NCI-H1105 (cell line): Measurements from ENCODE around the gene AKT1.
"Not testable (repeated sequence)": the region's sequence is repeated elsewhere in the genome, so short reads cannot be mapped to it uniquely, and the experiment has no call there.

Source experiments
- DNase-seq: peaks from one replicate; lab custom pipeline; 2025; lab: John Stamatoyannopoulos, UW

The AKT1 gene

DNA sequence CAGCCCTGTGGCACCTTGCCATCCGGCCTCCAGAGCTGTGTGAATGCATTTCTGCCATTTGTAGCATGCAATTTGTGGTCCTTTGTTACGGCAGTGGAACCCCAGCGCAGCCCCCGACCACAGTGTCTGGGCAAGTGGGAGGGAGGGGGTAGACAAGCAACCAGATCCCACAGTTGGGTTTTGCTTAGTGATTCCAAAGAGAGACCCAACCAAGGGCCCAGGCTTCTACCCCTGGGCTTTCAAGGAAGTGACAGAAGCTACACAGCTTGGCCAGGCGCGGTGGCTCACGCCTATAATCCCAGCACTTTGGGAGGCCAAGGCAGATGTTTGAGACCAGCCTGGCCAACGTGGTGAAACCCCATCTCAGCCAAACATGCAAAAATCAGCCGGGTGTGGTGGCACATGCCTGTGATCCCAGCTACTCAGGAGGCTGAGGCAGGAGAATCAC lies 23.2 kb upstream of the AKT1 start:
- DNase-seq = no peak

DNA sequence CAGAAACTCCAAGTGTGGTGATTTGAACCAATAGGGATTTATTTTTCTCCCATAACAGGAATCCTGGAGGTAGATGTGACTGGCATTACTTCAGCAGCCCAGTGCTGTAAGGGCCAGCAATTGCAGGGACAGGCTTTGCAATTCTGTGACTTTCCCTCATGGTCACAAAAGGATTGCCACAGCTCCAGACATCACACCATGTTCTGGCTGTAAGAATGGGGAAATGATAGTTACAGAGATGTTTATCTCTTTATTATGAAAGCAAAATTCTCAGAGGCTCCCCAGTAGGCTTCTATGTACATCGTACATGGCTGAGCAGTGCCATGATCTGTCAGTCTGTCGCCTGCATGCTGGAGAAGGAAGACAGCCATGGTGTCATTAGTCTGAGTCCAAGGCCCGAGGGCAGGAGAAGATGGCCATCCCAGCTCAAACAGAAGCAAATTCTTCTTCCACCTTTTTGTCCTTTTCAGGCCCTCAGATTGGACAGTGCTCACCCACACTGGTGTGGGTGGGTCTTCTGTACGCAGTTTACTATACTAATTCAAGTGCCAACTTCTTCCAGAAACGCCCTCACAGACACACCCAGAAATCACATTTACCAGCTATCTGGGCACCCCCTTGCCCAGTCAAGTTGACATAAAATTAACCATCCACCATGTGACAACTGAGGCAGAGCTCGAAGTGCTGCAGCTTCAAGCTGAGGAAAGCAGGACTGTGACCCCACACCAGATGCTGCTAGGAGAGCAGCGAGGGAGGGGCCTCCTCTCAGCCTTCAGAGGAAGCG lies 22.6 kb upstream of the AKT1 start:
- DNase-seq = no peak

DNA sequence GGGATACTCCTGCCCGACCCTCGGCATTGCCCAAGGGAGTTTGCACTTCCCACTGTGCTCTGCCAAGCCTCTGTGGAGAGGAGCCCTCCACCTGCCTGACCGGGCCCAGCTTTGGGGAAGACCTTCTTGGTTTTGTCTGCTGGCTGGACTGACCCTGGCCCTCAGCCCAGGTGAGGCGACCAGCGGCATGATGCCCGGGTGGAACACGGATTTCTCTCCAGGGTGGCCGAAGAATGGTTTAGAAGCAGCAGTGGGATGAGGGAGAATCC lies 21.0 kb upstream of the AKT1 start:
- no peak for DNase-seq

DNA sequence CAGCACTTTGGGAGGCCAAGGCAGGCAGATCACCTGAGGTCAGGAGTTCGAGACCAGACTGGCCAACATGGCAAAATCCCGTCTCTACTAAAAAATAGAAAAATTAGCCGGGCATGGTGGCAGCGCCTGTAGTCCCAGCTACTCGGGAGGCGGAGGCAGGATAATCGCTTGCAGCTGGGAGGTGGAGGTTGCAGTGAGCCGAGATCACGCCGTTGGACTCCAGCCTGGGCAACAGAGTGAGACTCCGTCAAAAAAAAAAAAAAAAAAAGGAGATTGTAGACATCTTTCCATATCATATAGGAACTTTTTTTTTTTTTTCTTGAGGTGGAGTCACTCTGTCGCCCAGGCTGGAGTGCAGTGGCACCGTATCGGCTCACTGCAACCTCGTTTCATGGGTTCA lies 19.2 kb upstream of the AKT1 start:
- DNase-seq = not testable (repeated sequence)

DNA sequence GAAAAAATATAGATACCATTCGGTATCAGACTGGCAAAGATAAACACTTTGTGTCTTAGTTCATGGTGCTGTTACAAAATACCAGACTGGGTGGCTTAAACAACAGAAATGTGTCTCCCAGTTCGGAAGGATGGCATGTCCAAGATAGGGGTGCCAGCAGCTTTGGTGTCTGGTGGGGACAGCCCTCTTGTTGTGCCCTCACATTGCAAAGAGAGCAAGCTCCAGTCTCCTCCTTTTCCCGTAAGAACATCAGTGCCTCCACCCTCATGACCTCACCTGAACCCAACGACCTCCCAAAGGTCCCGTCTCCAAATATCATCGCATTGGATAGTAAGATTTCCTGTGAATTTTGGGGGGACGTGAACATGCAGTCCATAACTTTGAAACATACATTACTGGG lies 17.7 kb upstream of the AKT1 start:
- no peak for DNase-seq

DNA sequence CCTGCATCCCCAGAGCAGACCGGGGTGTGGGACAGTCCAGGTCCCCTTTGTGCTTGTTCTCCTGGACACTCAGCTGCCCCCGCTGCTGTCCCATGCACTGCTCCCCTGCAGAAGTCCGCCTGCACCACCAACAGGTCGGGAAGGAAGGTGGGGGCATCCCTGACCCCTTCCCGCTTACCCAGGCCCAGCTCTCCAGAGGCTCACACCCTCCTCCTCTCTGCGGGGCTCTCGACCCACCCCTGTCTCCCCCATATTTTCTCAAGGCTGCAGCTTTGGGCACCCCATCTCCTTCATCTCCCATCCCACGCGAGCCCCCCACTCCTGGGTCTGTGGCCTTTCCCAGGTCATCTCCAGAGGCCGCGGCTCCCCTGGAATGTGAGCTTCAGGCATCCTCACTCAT lies 14.8 kb upstream of the AKT1 start:
- no peak for DNase-seq

DNA sequence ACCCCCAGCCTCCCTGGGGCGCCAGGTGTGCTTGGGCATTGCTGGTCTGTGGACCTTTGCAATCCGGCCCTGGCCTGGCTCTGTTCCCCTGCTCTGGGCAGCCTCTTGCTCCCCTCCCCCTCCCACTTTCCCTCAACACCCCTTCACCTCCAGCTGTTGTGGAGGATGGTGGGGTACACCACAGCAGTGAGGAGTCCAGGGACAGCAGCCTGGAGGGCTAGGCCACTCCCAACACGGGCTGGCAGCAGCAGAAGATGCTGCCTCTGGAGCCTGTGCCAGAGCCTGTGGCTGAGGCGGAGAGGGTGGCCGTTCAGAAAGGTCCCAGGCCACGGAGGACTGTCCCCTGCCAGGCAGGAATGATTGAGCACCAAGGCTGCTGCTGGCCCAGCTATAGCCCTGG lies 12.9 kb upstream of the AKT1 start:
- no peak for DNase-seq

DNA sequence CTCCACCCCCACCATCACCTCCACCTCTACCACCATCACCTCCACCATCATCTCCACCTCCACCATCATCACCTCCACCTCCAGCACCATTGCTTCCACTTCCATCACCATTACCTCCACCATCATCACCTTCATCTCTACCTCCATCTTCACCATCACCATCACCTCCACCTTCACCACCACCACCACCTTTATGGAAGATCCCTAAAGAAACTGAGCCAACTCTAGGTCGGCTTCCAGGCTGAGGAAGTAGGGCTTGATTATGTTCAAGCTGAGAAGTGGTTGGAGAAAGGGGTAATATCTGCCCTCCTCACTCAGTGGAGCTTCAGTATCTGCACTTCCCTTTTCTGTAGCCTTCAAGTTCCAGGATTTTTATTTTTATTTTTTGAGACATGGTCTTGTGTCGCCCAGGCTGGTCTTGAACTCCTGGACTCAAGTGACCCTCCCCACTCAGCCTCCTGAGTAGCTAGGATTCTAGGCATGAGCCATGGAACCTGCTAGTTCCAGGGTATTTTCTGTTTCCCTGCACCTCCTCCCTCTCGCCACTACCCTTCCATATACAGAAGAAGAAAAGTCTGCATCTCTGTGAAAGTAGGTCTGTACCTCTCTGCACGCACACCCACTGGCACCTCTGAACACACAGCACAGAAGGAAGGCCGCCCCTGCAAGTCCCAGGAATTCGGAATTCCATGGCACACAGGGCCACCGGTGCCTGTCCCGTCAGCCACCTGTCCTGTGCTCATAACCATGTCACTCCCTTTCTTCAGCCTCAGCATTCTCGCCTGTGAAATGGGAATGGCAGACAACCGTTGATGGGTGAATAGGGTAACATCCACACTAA lies 11.3 kb upstream of the AKT1 start:
- DNase-seq = no peak

DNA sequence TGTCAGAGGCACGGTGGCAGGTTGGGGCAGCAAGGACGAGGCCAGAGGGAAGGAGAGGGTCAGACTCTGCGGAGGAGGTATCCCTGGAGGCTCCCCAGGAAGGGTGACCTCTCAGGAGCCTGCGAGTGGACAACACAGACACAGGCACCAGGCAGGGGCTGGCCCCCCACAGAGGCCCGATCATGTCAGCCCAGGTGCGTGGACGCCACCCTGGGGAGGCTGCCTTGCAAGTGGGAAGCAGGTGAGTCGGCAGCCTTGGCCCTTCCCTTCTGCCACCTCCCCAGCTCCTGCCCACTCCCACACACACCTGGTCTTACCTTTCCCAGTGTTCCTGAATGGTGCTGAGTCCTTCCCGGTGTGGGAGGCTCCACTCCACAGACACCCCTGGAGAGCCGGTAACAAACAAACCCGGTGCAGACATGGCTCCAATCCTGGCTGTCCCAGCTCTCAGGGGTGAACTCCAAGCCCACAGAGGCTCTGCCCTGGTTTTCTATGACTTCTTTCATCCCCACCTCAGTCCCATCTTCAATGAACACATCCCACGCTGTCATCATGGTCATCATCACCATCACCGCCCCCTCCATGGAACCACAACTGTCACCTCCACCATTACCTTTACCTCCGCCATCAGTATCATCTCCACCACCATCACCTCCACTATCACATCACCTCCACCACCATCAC lies 10.5 kb upstream of the AKT1 start:
- DNase-seq = no peak

DNA sequence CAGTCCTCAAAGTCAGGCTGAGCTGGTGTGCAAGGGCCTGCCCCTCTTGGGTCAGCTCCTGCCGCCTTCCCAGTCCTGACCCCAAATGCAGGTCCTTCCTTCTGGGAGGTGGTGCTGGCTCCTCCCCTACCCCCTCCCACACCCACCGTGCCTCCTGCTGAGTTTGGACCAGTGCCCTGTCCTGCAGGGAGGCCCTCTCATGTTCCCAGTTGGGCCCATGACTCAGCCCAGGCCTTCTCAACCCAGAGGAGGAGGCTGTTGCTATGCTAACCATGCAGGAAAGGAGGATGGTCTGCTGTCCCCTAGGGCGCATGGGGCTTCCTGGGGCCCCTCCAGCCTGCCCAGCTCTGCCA lies 9.8 kb upstream of the AKT1 start:
- no peak for DNase-seq

DNA sequence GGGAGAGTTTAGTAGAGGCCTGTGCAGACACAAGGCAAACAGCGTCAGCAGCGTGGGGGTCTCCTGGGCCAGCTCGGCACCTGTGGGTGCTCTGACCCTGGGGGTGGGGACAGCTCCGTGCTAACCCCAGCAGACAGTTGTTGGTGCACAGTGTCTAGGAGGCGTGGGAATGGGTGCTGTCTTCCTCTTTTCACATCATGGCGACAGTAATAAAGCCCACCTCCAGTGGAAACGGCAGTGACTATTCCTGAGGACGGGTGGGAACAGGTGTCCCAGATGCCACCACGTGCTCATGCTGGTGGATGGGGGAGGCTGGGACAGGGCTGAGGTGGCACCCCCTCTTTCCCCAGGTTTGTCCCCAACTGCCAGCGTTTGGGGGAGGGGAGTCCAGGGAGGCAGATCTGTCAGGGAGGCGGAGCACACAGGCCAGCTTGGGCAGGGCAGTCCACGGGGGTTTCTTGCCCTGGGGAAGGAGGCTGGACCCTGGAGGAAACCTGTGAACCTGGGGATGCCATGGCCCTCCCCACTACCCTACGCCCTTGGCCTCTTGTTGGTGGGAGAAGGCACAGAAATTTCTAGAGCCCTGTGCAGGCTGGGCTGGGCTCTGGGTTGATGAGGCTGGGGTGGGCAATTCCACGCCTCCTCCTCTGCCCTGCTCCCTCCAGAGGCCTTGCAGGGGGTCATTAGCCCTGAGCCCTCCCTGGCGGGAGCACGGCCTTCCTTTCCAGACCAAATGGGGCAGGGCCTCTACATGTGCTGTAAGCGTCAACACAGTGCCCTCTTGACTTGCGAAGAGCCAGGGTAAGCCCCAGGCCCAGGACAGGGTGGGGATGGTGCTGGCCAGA lies 9.2 kb upstream of the AKT1 start:
- DNase-seq = no peak

DNA sequence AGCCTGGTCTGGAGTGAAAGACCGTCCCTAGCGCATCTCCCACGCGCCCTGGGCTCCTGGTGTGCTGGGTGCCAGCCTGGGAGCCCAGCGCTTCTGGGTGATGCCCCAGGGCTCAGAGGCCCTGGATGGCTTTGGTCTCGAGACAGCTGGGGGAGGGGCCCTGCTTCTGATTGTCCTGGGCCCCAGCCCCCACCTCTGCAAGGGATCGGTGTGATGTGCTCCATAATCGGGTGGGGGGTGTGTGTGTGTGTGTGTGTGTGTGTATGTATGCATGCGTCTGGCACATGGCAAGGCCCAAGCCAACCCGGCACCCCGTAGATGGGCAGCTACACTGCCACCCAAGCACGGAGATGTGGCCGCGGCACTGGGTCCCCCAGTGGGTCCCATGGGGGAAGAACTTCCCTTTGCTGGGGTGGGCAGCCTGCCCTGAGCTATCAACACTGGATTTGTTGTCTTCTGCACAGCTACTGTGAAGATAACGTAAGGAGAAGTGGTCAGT lies 8.4 kb upstream of the AKT1 start:
- no peak for DNase-seq

DNA sequence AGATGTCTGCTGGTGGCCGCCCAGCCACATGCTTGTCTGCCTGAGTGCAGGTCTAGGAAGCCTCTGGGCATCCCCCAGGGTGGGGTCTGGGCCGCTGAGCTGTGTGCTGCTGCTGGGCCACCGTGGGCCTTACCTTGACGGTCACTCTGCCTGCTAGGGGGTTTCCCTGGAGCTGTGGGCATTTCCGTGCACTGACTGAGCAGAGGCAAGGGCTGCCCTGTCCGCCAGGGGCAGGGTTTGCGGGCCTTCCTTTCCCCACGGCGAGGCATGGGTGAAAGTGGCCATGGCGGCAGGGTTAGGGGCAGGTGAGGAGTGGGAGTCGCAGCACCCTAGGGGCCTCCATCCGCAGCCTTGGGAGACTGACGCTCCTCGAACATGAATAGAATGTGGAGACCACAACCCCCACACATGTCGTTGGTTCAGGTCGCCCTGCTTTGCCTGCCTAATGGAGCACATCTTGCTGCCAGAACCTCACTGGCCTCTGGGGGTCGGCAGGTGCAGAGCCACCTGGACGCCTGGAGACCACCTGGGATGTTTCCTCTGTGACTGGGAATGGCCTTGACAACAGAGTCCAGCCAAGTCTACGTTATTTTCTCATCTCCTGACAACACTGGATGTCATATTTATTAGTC lies 7.8 kb upstream of the AKT1 start:
- no peak for DNase-seq

DNA sequence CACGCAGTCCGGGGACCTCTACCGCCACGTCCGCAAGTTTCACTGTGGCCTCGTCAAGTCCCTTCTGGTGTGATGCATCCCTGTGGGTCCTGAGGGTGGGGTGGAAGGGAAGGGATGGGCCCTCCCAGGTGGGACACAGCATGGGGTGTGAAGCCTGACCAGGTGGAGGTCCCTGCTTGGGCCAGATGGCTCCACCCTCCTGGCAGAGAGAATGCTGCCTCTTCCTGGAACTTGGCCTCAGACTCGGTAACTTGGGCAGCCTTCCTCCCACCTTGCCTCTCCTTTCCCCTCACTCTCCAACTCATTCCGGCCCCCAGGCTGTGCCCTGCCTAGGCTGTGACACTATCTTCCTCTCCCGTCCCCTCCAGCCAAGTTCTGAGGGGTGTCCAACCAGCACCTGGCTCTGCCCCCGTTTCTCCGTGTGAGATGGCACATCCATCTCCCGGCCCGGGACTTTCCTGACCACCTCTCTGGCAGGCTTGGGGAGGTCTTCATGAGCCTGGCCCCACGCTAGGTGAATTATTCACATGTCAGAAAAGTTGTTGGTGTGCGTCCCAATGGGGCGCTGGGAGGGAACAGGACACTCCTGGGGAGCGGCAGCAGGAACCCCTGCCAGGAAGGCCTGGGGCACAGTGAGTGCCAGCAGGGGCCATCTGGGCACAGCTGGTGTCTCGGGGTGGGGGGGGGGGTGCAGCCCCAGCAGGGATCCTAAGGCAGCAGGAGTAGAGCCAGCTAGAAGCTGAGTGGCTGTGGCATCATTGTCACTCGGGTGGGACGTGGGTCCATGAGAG lies 7.0 kb upstream of the AKT1 start:
- DNase-seq = no peak

DNA sequence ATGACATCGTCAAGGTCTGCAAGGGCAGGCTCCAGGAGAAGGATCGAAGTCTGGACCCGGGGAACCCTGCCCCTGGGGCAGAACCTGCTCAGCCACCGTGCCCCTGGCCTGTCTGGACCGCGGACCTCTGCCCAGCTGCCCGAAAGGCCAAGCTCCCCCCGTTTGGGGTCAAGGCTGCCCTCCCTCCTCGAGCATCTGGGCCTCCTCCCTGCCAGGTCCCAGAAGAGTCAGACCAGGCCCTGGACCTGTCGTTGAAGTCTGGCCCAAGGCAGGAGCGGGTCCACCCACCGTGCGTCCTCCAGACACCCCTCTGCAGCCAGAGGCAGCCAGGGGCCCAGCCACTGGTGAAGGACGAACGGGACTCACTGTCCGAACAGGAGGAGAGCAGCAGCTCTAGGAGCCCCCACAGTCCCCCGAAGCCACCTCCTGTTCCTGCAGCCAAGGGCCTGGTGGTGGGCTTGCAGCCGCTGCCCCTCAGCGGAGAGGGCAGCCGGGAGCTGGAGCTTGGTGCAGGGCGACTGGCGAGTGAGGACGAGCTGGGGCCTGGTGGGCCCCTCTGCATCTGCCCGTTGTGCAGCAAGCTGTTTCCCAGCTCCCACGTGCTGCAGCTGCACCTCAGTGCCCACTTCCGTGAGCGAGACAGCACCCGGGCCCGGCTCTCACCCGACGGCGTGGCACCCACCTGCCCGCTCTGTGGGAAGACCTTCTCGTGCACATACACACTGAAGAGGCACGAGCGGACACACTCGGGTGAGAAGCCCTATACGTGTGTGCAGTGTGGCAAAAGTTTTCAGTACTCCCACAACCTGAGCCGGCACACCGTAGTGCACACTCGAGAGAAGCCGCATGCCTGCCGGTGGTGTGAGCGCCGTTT lies 6.2 kb upstream of the AKT1 start:
- DNase-seq = no peak

DNA sequence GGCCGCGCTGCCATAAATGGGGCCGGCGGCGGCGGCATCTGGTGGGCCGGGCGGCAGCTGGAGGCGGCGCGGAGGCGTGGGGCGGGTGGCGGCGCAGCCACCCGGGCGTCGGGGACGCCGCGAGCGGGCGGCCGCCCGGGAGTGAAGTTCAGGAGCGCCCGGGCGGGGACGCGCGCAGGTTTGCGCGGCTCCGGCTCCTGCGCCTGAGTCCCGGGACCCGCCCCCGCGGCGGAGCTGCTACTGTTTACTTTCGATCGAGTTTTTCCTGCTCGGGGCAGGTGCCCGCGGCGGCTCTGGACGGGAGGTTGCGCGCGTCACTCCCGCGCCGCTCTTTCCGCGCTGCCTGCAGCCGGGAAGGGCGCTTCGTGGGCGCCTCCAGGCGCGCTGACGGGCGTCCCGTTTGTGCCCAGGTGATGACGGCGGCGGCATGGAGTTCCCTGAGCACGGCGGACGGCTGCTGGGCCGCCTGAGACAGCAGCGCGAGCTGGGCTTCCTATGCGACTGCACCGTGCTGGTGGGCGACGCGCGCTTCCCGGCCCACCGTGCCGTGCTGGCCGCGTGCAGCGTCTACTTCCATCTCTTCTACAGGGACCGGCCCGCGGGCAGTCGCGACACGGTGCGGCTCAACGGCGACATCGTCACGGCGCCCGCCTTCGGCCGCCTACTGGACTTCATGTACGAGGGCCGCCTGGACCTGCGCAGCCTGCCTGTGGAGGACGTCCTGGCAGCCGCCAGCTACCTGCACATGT lies 5.4 kb upstream of the AKT1 start, which contains the start of gene ZBTB42:
TSS of gene ZBTB42 (plus strand) at position 331 of the 749 bp plus-strand sequence. CDS start at position 428, 97 bp downstream.
- DNase-seq = peak; percentile 39

DNA sequence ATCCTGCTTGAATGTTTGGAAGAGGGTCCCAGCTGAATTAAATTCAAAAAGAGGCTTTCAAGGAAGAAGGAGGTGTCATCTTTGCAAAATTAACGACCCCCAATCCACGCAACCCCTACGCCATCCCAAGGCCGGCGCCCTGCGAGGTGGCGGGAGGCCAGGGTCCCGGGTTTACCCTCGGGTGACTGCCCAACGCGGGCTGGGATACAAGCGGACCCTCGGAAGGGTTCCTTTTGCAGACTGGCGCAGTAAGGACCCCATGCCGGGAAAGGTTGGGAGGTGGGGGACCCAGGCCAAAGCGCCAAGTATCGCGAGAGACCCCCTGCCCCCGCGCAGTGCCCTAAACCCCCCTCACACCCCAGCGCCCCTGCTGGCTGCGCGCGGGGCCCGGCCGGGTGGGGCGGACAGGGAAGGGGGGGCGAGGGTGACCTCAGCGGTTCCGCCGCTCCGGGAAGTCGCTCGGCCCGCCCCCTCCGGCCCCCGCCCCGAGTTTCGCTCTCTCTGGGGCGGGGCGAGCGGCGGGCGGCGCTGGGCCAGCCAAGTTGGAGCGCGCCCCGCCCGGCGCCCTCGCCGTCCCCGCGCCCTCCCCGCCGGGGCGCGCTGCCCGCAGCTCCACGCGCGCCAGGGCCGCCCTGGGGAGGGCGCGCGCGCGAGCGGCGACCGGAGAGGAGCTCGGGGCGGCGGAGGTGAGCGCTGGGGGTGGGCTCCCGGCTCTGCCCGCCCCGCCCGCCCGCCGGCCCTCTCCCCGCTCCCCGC lies 4.6 kb upstream of the AKT1 start:
- no peak for DNase-seq
